Osteoblast (primary cell): Measurements from ENCODE around the gene FRMD4A. TPM values are rescaled to one million over a fixed set of nuclear protein-coding genes. Genes with fewer than 3 reads are reported as not detected.

Experiments used
- DNase-seq: peaks from one replicate; pipeline ENCODE4 v3.0.0; 2011; ENCODE audit warnings: low spot score, mixed read lengths; ENCODE audit not compliant: insufficient read length; ENCODE audit errors: missing footprints
- H2AFZ ChIP-seq: 2 replicates; pipeline ENCODE4 v1.6.0; 2011; ENCODE audit warnings: mild to moderate bottlenecking, low read length
- H3K27ac ChIP-seq: 2 replicates; pipeline ENCODE4 v1.5.1; 2011; ENCODE audit warnings: mild to moderate bottlenecking, low read depth, low read length, moderate library complexity
- H3K27me3 ChIP-seq: 2 replicates; pipeline ENCODE4 v1.6.0; 2012; ENCODE audit warnings: mild to moderate bottlenecking, control low read depth, inconsistent platforms, low read length, moderate library complexity; ENCODE audit not compliant: insufficient read depth
- H3K36me3 ChIP-seq: 2 replicates; pipeline ENCODE4 v1.5.1; 2011; ENCODE audit warnings: mild to moderate bottlenecking, low read length, control low read depth, moderate library complexity; ENCODE audit not compliant: insufficient read depth
- H3K4me1 ChIP-seq: 2 replicates; pipeline ENCODE4 v1.5.1; 2011; ENCODE audit warnings: mild to moderate bottlenecking, low read length, control low read depth, moderate library complexity; ENCODE audit not compliant: insufficient read depth
- H3K4me2 ChIP-seq: 2 replicates; pipeline ENCODE4 v1.6.0; 2011; ENCODE audit warnings: mild to moderate bottlenecking, low read length; ENCODE audit not compliant: insufficient read depth
- H3K4me3 ChIP-seq: fragments of 200-600 bp; sonication (generic); 3 replicates; pipeline ENCODE4 v1.5.1; 2012; ENCODE audit warnings: mild to moderate bottlenecking, low read length, inconsistent platforms; ENCODE audit not compliant: insufficient read depth
- H3K79me2 ChIP-seq: 2 replicates; pipeline ENCODE4 v1.6.0; 2012; ENCODE audit warnings: mild to moderate bottlenecking, low read length, control low read depth, inconsistent platforms; ENCODE audit not compliant: insufficient read depth
- H3K9me3 ChIP-seq: 2 replicates; pipeline ENCODE4 v1.5.1; 2011; ENCODE audit warnings: low read depth, low read length, control low read depth
- H4K20me1 ChIP-seq: 2 replicates; pipeline ENCODE4 v1.6.0; 2012; ENCODE audit warnings: mild to moderate bottlenecking, low read length, control low read depth; ENCODE audit not compliant: insufficient read depth
- CTCF ChIP-seq: IDR thresholded peaks from 2 replicates; pipeline ENCODE4 v1.5.1; 2011; ENCODE audit warnings: mild to moderate bottlenecking, low read depth, low read length, moderate library complexity; ENCODE audit errors: extremely low read depth
- total RNA-seq: library from RNA; depleted of rRNA; stranded (reverse); fragments of >200 nt; gene quantifications from 2 replicates; pipeline ENCODE4 v1.2.3, GENCODE V29; 2012

The FRMD4A gene
- total RNA-seq, 1 donor: 41.3 TPM

- no peak for TF ChIP-seq CTCF
- Histone ChIP-seq H3K4me2 (peak overlapping the region; percentile 96), H3K27ac (no peak overlapping the region), H3K27me3 (no peaks in the 10 kb centered on the region), H3K79me2 (peaks cover 11% of the 10 kb centered on the region), H3K4me3 (no peak overlapping the region), H3K36me3 (no peaks in the 10 kb centered on the region), H3K9me3 (no peaks in the 10 kb centered on the region), H3K4me1 (peaks cover 33% of the 10 kb centered on the region), H2AFZ (peak overlapping the region; percentile 42), H4K20me1 (no peaks in the 10 kb centered on the region)
- DNase-seq: peak; percentile 52
Observed at GRCh38 chr10:14010769-14011574, 319.8 kb downstream of the FRMD4A start.

GRCh38 chr10:14010101-14010558 is 320.6 kb downstream of the FRMD4A start:
- DNase-seq: peak; percentile 75
- Histone ChIP-seq H3K27ac (peak overlapping the region; percentile 96), H3K4me1 (peaks cover 33% of the 10 kb centered on the region), H3K27me3 (no peaks in the 10 kb centered on the region), H3K4me3 (peak overlapping the region; percentile 77), H2AFZ (peak overlapping the region; percentile 79), H4K20me1 (no peaks in the 10 kb centered on the region), H3K4me2 (peak overlapping the region; percentile 96), H3K79me2 (peaks cover 18% of the 10 kb centered on the region), H3K9me3 (no peaks in the 10 kb centered on the region), H3K36me3 (no peaks in the 10 kb centered on the region)
- no peak for TF ChIP-seq CTCF

DNA sequence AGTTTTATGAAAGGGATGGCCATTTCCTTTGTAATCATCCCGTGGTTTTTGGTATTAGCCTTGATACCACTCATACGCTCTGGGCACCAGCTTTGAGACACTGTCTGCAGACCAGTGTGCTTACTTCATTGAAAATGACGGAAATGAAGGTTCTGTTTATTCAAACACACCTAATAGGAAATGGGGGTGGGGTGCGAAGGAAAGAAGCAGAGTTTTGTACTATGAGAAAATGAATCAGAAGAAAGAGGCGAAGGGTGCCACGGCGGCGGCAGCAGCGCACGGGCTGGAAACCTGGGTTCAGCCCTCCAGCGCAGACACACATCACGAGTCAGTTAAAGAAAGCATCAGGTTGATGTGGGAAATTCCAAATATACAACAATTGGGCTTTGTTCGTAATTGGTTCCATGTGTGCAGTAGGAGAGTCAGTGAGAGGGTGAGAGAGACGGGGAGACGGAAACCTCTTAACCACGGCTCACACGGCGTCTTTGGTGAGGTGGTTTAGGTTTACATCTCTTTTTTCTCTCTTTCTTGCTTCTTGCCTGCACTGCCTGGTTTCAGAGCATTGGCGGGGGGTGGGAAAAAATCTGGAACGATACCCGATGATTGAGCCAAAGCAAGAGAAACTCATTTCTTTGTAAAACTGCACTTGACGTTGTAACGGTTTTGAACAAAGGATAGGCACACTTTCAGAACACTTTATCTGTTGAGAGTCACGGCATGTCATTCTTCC is 321.2 kb downstream of the FRMD4A start:
- Histone ChIP-seq H3K79me2 (peaks cover 19% of the 10 kb centered on the region), H3K27me3 (no peaks in the 10 kb centered on the region), H3K4me1 (peaks cover 33% of the 10 kb centered on the region), H3K4me3 (peak overlapping the region; percentile 77), H3K9me3 (no peaks in the 10 kb centered on the region), H2AFZ (peak overlapping the region; percentile 79), H4K20me1 (no peaks in the 10 kb centered on the region), H3K36me3 (no peaks in the 10 kb centered on the region), H3K4me2 (peak overlapping the region; percentile 96), H3K27ac (peak overlapping the region; percentile 96)
- no peak for TF ChIP-seq CTCF
- peak; percentile 68 for DNase-seq

- no peak for TF ChIP-seq CTCF
- peak overlapping the region; percentile 80 for H2AFZ ChIP-seq
Observed at GRCh38 chr10:14008740-14009080, 322.0 kb downstream of the FRMD4A start.

More at GRCh38 chr10:14008740-14009080, 322.0 kb downstream of the FRMD4A start:
- Histone ChIP-seq H3K9me3 (no peaks in the 10 kb centered on the region), H3K4me1 (peaks cover 33% of the 10 kb centered on the region), H3K27me3 (no peaks in the 10 kb centered on the region), H3K4me3 (peak overlapping the region; percentile 77), H3K36me3 (no peaks in the 10 kb centered on the region), H3K27ac (peak overlapping the region; percentile 96), H3K4me2 (peak overlapping the region; percentile 96), H4K20me1 (no peaks in the 10 kb centered on the region), H3K79me2 (peaks cover 19% of the 10 kb centered on the region)
- peak; percentile 10 for DNase-seq
